Measurements from ENCODE around the gene ZBTB46.

DNA sequence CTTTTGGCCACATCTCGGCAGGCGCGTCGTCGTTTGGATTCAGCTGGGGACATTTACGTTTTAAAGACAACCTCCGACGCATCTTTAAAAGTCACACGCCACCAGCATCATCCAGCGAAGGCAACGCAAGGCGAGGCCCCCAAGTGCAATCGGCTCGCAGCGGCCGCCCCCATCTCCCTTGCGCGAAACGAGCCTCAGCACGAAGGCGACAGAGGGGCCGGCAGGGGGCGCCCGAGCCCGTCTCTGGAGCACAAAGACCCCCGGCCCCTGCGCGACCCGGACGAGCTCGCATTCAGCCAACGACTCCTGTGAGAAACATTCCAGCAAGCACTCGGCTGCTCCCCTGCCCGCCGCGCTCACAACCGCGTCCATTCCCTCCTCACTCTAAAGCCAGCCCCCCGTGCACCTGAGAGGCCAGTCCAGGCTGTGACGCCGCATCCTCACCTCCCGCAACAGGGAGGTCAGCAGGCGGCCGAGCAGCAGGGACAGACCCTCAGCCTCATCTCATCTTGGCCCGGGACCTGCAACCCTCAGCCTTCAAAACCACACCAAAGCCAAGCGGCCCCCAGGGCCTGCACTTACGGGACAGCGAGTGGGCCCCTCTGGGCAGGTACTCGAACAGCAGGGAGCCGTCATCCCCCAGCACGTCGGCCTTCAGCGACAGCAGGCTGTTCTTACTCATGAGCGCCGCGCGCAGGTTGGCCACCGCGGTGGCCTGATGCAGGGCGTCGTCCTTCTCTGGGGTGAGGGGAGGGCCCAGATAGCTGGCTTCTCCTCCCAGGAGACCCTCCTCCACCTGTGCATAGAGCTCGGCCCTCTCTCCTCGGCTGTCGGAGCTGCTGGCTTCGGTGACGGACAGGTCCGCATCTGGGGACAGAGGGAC lies 55.7 kb downstream of the ZBTB46 start:
- TF ChIP-seq, protein P1, sequence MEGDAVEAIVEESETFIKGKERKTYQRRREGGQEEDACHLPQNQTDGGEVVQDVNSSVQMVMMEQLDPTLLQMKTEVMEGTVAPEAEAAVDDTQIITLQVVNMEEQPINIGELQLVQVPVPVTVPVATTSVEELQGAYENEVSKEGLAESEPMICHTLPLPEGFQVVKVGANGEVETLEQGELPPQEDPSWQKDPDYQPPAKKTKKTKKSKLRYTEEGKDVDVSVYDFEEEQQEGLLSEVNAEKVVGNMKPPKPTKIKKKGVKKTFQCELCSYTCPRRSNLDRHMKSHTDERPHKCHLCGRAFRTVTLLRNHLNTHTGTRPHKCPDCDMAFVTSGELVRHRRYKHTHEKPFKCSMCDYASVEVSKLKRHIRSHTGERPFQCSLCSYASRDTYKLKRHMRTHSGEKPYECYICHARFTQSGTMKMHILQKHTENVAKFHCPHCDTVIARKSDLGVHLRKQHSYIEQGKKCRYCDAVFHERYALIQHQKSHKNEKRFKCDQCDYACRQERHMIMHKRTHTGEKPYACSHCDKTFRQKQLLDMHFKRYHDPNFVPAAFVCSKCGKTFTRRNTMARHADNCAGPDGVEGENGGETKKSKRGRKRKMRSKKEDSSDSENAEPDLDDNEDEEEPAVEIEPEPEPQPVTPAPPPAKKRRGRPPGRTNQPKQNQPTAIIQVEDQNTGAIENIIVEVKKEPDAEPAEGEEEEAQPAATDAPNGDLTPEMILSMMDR (conservative IDR thresholded peaks at IDR 0.05): peak; percentile 67
- TF ChIP-seq EZH2 (IDR thresholded peaks at IDR 0.05; ENCODE audit: low read depth): no peak
